ENCODE measurements around the gene SESN1.

SESN1 gene

GRCh38 chr6:109075934-109076333, 18.7 kb downstream of the SESN1 start:
- Histone ChIP-seq H3K27me3 (ENCODE audit: control insufficient read depth, insufficient read depth, low read length) (no peaks in the 10 kb centered on the region), H3K4me2 (ENCODE audit: low read length) (no peak overlapping the region), H3K9me3 (ENCODE audit: control insufficient read depth, low read length) (no peaks in the 10 kb centered on the region), H3K9ac (no peak overlapping the region), H3K4me3 (ENCODE audit: low read depth, low read length) (no peak overlapping the region), H3K36me3 (ENCODE audit: control insufficient read depth, insufficient read depth, low read length) (no peaks in the 10 kb centered on the region), H3K27ac (no peak overlapping the region), H3K4me1 (peaks cover 26% of the 10 kb centered on the region), H3K79me2 (peaks cover 12% of the 10 kb centered on the region), H2AFZ (no peak overlapping the region)
- TF ChIP-seq CTCF (IDR thresholded peaks at IDR 0.05): no peak

GRCh38 chr6:109074133-109074415, 20.6 kb downstream of the SESN1 start:
- H3K27ac ChIP-seq: no peak overlapping the region
- no peak overlapping the region for H2AFZ ChIP-seq
- H3K79me2 ChIP-seq: peaks cover 15% of the 10 kb centered on the region
- H3K9ac ChIP-seq: no peak overlapping the region
- H3K27me3 ChIP-seq (ENCODE audit: control insufficient read depth, insufficient read depth, low read length): no peaks in the 10 kb centered on the region
- no peak overlapping the region for H3K4me3 ChIP-seq (ENCODE audit: low read depth, low read length)
- no peak overlapping the region for H3K4me2 ChIP-seq (ENCODE audit: low read length)
- H3K36me3 ChIP-seq (ENCODE audit: control insufficient read depth, insufficient read depth, low read length): no peaks in the 10 kb centered on the region
- H3K9me3 ChIP-seq (ENCODE audit: control insufficient read depth, low read length): no peaks in the 10 kb centered on the region
- TF ChIP-seq CTCF (IDR thresholded peaks at IDR 0.05): no peak
- H3K4me1 ChIP-seq: peaks cover 19% of the 10 kb centered on the region

- Histone ChIP-seq H3K4me1 (peaks cover 19% of the 10 kb centered on the region), H3K9ac (no peak overlapping the region), H3K4me2 (ENCODE audit: low read length) (peak overlapping the region; percentile 24), H2AFZ (no peak overlapping the region), H3K79me2 (peaks cover 15% of the 10 kb centered on the region), H3K27me3 (ENCODE audit: control insufficient read depth, insufficient read depth, low read length) (no peaks in the 10 kb centered on the region), H3K36me3 (ENCODE audit: control insufficient read depth, insufficient read depth, low read length) (no peaks in the 10 kb centered on the region), H3K4me3 (ENCODE audit: low read depth, low read length) (no peak overlapping the region), H3K9me3 (ENCODE audit: control insufficient read depth, low read length) (no peaks in the 10 kb centered on the region), H3K27ac (no peak overlapping the region)
- peak; percentile 73 for TF ChIP-seq CTCF (IDR thresholded peaks at IDR 0.05)
Observed at GRCh38 chr6:109073344-109074132, 21.1 kb downstream of the SESN1 start.

GRCh38 chr6:109071125-109071917, 23.3 kb downstream of the SESN1 start:
- Histone ChIP-seq H3K9me3 (ENCODE audit: control insufficient read depth, low read length) (no peaks in the 10 kb centered on the region), H3K27ac (peak overlapping the region; percentile 50), H2AFZ (peak overlapping the region; percentile 18), H3K27me3 (ENCODE audit: control insufficient read depth, insufficient read depth, low read length) (no peaks in the 10 kb centered on the region), H3K4me2 (ENCODE audit: low read length) (peak overlapping the region; percentile 66), H3K4me3 (ENCODE audit: low read depth, low read length) (peak overlapping the region; percentile 33), H3K4me1 (peaks cover 19% of the 10 kb centered on the region), H3K36me3 (ENCODE audit: control insufficient read depth, insufficient read depth, low read length) (no peaks in the 10 kb centered on the region), H3K9ac (no peak overlapping the region), H3K79me2 (peaks cover 26% of the 10 kb centered on the region)
- TF ChIP-seq CTCF (IDR thresholded peaks at IDR 0.05): no peak

Data from parathyroid adenoma (tissue), 2 donors.